ENCODE data around the gene KCNA2. TPM values are rescaled to one million over a fixed set of nuclear protein-coding genes. Genes with fewer than 3 reads are reported as not detected.

The KCNA2 gene
- total and polyA plus RNA-seq, 4 donors = 0.02 to 0.68 (median 0.15) TPM

GRCh38 chr1:110554871-110555801 lies 51.0 kb downstream of the KCNA2 start:
- no peak for TF ChIP-seq CTCF (IDR thresholded peaks at IDR 0.05; ENCODE audit: control extremely low read depth, extremely low read depth)
- Histone ChIP-seq H3K4me3 (no peak overlapping the region), H3K4me1 (ENCODE audit: control insufficient read depth in 5 of 5, insufficient read depth in 5 of 5, low read length in 5 of 5) (peaks cover 0 to 10% (median 0%) of the 10 kb centered on the region in 5 donors), H3K9me3 (ENCODE audit: control insufficient read depth in 4 of 4, insufficient read depth in 3 of 4, low read length in 3 of 4) (no peaks in the 10 kb centered on the region), H3K27ac (ENCODE audit: low read depth in 1 of 2, low read length in 1 of 2) (no peak overlapping the region), H3K36me3 (ENCODE audit: control insufficient read depth in 4 of 4, insufficient read depth in 4 of 4, low read length in 4 of 4) (no peaks in the 10 kb centered on the region), H3K9ac (ENCODE audit: insufficient read depth in 1 of 2, low read length in 2 of 2) (no peak overlapping the region), H3K27me3 (ENCODE audit: control insufficient read depth in 3 of 3, insufficient read depth in 3 of 3, low read length in 2 of 3) (peaks cover 0 to 45% (median 25%) of the 10 kb centered on the region in 3 donors)
- peak; percentile 25 to 54 (median 53) for DNase-seq
- 9% methylated on average over 53 of the region's 53 CpGs for WGBS, 2 donors
- ATAC-seq (ENCODE audit: insufficient read depth, low FRiP score) = peak; percentile 83

- H3K4me1 ChIP-seq (ENCODE audit: control insufficient read depth in 5 of 5, insufficient read depth in 5 of 5, low read length in 5 of 5) = peaks cover 0 to 9% (median 0%) of the 10 kb centered on the region in 5 donors
- WGBS, 2 donors = 84 to 90% methylated on average over 1 of the region's 1 CpG
- no peak overlapping the region for H3K4me3 ChIP-seq
Observed at GRCh38 chr1:110551278-110551809, 54.8 kb downstream of the KCNA2 start.

GRCh38 chr1:110549831-110550230 lies 56.3 kb downstream of the KCNA2 start:
- no peak for TF ChIP-seq CTCF (IDR thresholded peaks at IDR 0.05; ENCODE audit: control extremely low read depth, extremely low read depth)
- 46 to 62% methylated on average over 2 of the region's 2 CpGs for WGBS, 2 donors
- no peak overlapping the region for H3K9ac ChIP-seq (ENCODE audit: insufficient read depth in 1 of 2, low read length in 2 of 2)
- no peaks in the 10 kb centered on the region for H3K4me1 ChIP-seq (ENCODE audit: control insufficient read depth in 5 of 5, insufficient read depth in 5 of 5, low read length in 5 of 5)
- no peak overlapping the region for H3K27ac ChIP-seq (ENCODE audit: low read depth in 1 of 2, low read length in 1 of 2)
- DNase-seq (no peak), ATAC-seq (ENCODE audit: insufficient read depth, low FRiP score) (no peak)
- H3K9me3 ChIP-seq (ENCODE audit: control insufficient read depth in 4 of 4, insufficient read depth in 3 of 4, low read length in 3 of 4) = no peaks in the 10 kb centered on the region
- H3K4me3 ChIP-seq = no peak overlapping the region
- H3K27me3 ChIP-seq (ENCODE audit: control insufficient read depth in 3 of 3, insufficient read depth in 3 of 3, low read length in 2 of 3) = peaks cover 0 to 30% (median 14%) of the 10 kb centered on the region in 3 donors
- no peaks in the 10 kb centered on the region for H3K36me3 ChIP-seq (ENCODE audit: control insufficient read depth in 4 of 4, insufficient read depth in 4 of 4, low read length in 4 of 4)

More at GRCh38 chr1:110551278-110551809, 54.8 kb downstream of the KCNA2 start:
- no peak overlapping the region for H3K27ac ChIP-seq (ENCODE audit: low read depth in 1 of 2, low read length in 1 of 2)
- no peak for TF ChIP-seq CTCF (IDR thresholded peaks at IDR 0.05; ENCODE audit: control extremely low read depth, extremely low read depth)
- H3K9ac ChIP-seq (ENCODE audit: insufficient read depth in 1 of 2, low read length in 2 of 2) = no peak overlapping the region
- no peaks in the 10 kb centered on the region for H3K9me3 ChIP-seq (ENCODE audit: control insufficient read depth in 4 of 4, insufficient read depth in 3 of 4, low read length in 3 of 4)
- ATAC-seq (ENCODE audit: insufficient read depth, low FRiP score) = no peak
- no peaks in the 10 kb centered on the region for H3K36me3 ChIP-seq (ENCODE audit: control insufficient read depth in 4 of 4, insufficient read depth in 4 of 4, low read length in 4 of 4)
- no peak for DNase-seq
- H3K27me3 ChIP-seq (ENCODE audit: control insufficient read depth in 3 of 3, insufficient read depth in 3 of 3, low read length in 2 of 3) = peaks cover 0 to 41% (median 21%) of the 10 kb centered on the region in 3 donors
